Tibial nerve (tissue), 4 donors: ENCODE measurements around the gene PHTF2. TPM values are rescaled to one million over a fixed set of nuclear protein-coding genes. Genes with fewer than 3 reads are reported as not detected.

ENCODE experiments used
- DNase-seq, 2 donors: peaks; one replicate each; pipeline ENCODE4 v3.0.0-alpha.2; 2019; ENCODE audit warnings: low spot score in 2 of 2
- H3K27ac ChIP-seq, 4 donors: fragments of 200-600 bp; sonication (generic) in 3 of 4; one replicate each; pipeline ENCODE4 v1.5.1; 2017 to 2019; ENCODE audit warnings: mild to moderate bottlenecking in 1 of 4
- H3K27me3 ChIP-seq, 2 donors: fragments of 200-600 bp; sonication (generic) in 1 of 2; one replicate each; pipeline versions ENCODE4 v1.5.1 to v1.6.0; 2017 to 2019
- H3K36me3 ChIP-seq, 3 donors: fragments of 200-600 bp; sonication (generic); one replicate each; pipeline ENCODE4 v1.5.1; 2018 to 2019
- H3K4me1 ChIP-seq, 4 donors: fragments of 200-600 bp; sonication (generic) in 3 of 4; one replicate each; pipeline ENCODE4 v1.5.1; 2017 to 2019
- H3K4me3 ChIP-seq, 4 donors: fragments of 200-600 bp; sonication (generic) in 3 of 4; one replicate each; pipeline ENCODE4 v1.5.1; 2017 to 2019; ENCODE audit warnings: mild to moderate bottlenecking in 1 of 4, moderate library complexity in 1 of 4
- H3K9me3 ChIP-seq, 4 donors: fragments of 200-600 bp; sonication (generic) in 3 of 4; one replicate each; pipeline ENCODE4 v1.5.1; 2017 to 2019
- EP300 ChIP-seq, 2 donors: sonication (generic); formaldehyde crosslinking; IDR thresholded peaks; one replicate each; pipeline ENCODE4 v1.6.1; 2017; ENCODE audit warnings: antibody characterized with exemption in 2 of 2, mild to moderate bottlenecking in 1 of 2
- POLR2A ChIP-seq, 2 donors: fragments of 450-650 bp; IDR thresholded peaks; one replicate each; pipeline ENCODE4 v1.6.1; 2017; ENCODE audit warnings: antibody characterized with exemption in 2 of 2, mild to moderate bottlenecking in 2 of 2, moderate library complexity in 2 of 2
- WGBS, 2 donors: methylation state at CpG; one replicate each; pipeline ENCODE4 v1.1.5; 2018; 5-methylcytosine and 5-hydroxymethylcytosine counted together
- total RNA-seq, 4 donors: library from RNA; depleted of rRNA; stranded (reverse); fragments of >200 nt; gene quantifications; one replicate each; pipeline ENCODE4 v1.1.0, GENCODE V29; 2016
- TF ChIP-seq, protein P1 (sequence below), 5 experiments: fragments of 200-600 bp in 3 of 5; fragments of 450-650 bp in 2 of 5; sonication (generic) in 3 of 5; IDR thresholded peaks; one replicate each; pipeline ENCODE4 v1.5.1; 2016 to 2019; ENCODE audit warnings: antibody characterized with exemption in 5 of 5, mild to moderate bottlenecking in 3 of 5, moderate library complexity in 2 of 5

PHTF2 gene
- total RNA-seq, 4 donors from 2014 or later, result 12.6 to 16.5 (median 14.7) TPM

DNA sequence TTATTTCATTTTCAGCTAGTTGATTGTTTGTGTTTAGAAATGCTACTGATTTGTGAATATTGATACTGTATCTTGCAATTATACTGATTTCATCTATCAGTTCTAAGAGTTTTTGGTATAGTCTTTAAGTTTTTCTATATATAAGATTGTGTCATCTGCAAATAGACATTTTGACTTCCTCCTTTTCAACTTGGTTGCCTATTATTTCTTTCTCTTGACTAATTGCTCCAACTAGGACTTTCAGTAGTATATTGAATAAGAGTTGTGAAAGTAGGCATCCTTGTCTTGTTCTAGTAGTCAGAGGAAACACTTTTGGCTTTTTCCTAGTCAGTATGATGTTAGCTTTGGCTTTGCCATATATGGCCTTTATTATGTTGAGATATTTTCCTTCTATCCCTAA, 20.4 kb downstream of the PHTF2 start:
- H3K4me1 ChIP-seq, result no peaks in the 10 kb centered on the region
- H3K27me3 ChIP-seq, result no peaks in the 10 kb centered on the region
- H3K27ac ChIP-seq, result no peak overlapping the region
- TF ChIP-seq, protein P1, sequence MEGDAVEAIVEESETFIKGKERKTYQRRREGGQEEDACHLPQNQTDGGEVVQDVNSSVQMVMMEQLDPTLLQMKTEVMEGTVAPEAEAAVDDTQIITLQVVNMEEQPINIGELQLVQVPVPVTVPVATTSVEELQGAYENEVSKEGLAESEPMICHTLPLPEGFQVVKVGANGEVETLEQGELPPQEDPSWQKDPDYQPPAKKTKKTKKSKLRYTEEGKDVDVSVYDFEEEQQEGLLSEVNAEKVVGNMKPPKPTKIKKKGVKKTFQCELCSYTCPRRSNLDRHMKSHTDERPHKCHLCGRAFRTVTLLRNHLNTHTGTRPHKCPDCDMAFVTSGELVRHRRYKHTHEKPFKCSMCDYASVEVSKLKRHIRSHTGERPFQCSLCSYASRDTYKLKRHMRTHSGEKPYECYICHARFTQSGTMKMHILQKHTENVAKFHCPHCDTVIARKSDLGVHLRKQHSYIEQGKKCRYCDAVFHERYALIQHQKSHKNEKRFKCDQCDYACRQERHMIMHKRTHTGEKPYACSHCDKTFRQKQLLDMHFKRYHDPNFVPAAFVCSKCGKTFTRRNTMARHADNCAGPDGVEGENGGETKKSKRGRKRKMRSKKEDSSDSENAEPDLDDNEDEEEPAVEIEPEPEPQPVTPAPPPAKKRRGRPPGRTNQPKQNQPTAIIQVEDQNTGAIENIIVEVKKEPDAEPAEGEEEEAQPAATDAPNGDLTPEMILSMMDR (IDR thresholded peaks at IDR 0.05), result no peak
- TF ChIP-seq EP300 (IDR thresholded peaks at IDR 0.05), result no peak
- no peak for TF ChIP-seq POLR2A (IDR thresholded peaks at IDR 0.05)
- no peak overlapping the region for H3K4me3 ChIP-seq
- DNase-seq, result no peak
- peaks cover 0 to 57% (median 21%) of the 10 kb centered on the region in 4 donors for H3K9me3 ChIP-seq
- H3K36me3 ChIP-seq, result peaks cover 0 to 52% (median 0%) of the 10 kb centered on the region in 3 donors

DNA sequence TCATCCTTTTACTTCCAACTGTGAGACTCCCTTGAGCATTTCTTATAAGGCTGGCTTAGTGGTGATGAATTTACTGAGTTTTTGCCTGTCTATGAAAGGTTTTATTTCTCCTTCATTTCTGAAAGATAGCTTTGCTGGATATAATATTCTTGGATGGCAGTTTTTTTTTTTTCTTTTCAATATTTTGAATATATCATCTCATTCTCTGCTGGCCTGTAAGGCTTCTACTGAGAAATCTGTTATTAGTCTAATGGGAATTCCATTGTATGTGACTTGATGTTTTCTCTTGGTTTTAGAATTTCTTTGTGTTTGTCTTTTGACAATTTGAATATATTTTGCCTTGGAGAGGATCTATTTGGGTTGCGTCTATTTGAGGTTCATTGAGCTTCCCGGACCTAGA, 22.4 kb downstream of the PHTF2 start:
- no peaks in the 10 kb centered on the region for H3K4me1 ChIP-seq
- peaks cover 0 to 49% (median 0%) of the 10 kb centered on the region in 3 donors for H3K36me3 ChIP-seq
- H3K27ac ChIP-seq, result no peak overlapping the region
- WGBS, 2 donors, result 98 to 100% methylated on average over 2 of the region's 2 CpGs
- H3K27me3 ChIP-seq, result no peaks in the 10 kb centered on the region
- no peak overlapping the region for H3K4me3 ChIP-seq
- TF ChIP-seq, protein P1 (IDR thresholded peaks at IDR 0.05), result no peak
- TF ChIP-seq EP300 (IDR thresholded peaks at IDR 0.05) (no peak), POLR2A (IDR thresholded peaks at IDR 0.05) (no peak)
- peaks cover 0 to 64% (median 23%) of the 10 kb centered on the region in 4 donors for H3K9me3 ChIP-seq
- no peak for DNase-seq

DNA sequence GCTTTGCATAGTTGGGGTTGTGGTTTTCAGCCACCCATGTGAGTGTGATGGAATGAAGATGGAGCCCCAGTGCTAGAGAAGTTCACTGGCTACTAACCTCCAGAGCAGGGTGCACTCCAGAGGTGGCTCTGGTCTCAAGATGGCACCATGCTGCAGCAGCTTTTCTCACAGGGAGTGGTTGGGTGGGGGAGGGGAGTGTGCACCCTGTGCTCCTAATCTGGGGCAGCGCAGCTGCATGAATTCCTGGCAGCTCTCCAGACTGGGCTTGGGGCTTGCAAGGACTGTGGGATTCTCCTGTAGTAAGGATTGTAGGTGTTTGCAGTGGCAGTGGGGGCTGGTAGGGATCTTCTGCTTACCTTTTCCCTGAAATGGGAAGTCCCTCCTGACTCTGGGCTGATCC, 23.7 kb downstream of the PHTF2 start:
- WGBS, 2 donors, result 67% methylated on average over 1 of the region's 1 CpG; no CpG with 5 or more reads in 1 of the 2 donors
- Histone ChIP-seq H3K36me3 (peaks cover 0 to 36% (median 0%) of the 10 kb centered on the region in 3 donors), H3K27ac (no peak overlapping the region), H3K27me3 (no peaks in the 10 kb centered on the region), H3K4me3 (no peak overlapping the region), H3K4me1 (no peaks in the 10 kb centered on the region), H3K9me3 (peaks cover 0 to 65% (median 24%) of the 10 kb centered on the region in 4 donors)
- TF ChIP-seq, protein P1 (IDR thresholded peaks at IDR 0.05), result no peak
- TF ChIP-seq EP300 (IDR thresholded peaks at IDR 0.05), result no peak
- TF ChIP-seq POLR2A (IDR thresholded peaks at IDR 0.05), result no peak
- DNase-seq, result no peak

DNA sequence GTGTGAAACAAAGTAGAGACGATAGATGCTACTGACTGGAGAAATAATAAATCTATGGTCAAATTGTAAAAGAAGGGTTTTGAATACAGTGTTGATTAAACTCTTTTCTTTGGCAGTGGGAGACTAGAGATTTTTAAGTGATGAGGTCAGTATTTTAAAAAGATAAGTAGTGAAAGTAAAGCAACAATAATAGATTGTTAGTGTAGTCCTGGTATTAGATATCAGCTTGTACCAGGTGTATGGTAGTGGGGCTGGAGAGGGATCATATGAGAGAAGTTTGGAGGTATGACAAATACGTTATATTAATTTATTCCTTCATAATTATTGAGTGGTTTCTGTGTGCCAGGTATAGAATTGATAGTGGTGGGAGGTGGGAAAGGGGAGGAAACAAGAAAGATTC, 25.2 kb downstream of the PHTF2 start:
- DNase-seq, result no peak
- Histone ChIP-seq H3K27me3 (no peaks in the 10 kb centered on the region), H3K4me3 (no peak overlapping the region), H3K9me3 (peaks cover 0 to 53% (median 20%) of the 10 kb centered on the region in 4 donors), H3K36me3 (peaks cover 0 to 27% (median 0%) of the 10 kb centered on the region in 3 donors), H3K27ac (peak overlapping the region in 1 of 4 donors; percentile 0), H3K4me1 (no peaks in the 10 kb centered on the region)
- WGBS, 2 donors, result 73 to 74% methylated on average over 2 of the region's 2 CpGs
- TF ChIP-seq EP300 (IDR thresholded peaks at IDR 0.05) (no peak), POLR2A (IDR thresholded peaks at IDR 0.05) (no peak)
- TF ChIP-seq, protein P1 (IDR thresholded peaks at IDR 0.05), result no peak

DNA sequence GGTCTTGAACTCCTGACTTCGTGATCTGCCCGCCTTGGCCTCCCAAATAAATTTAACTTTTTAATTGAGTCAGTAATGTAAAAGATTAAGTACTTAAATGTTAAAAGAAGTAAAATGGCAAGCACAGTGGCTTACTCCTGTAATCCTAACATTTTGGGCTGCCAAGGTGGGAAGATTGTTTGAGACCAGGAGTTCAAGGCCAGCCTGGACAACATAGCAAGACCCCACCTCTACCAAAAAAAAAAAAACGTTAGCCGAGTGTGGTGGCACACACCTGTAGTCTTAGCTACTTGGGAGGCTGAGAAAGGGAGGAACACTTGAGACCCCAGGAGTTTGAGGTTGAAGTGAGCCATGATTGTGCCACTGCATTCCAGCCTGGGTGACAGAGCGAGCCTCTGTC, 26.1 kb downstream of the PHTF2 start:
- Histone ChIP-seq H3K9me3 (peaks cover 0 to 46% (median 15%) of the 10 kb centered on the region in 4 donors), H3K4me1 (no peaks in the 10 kb centered on the region), H3K27me3 (no peaks in the 10 kb centered on the region), H3K27ac (no peak overlapping the region), H3K36me3 (peaks cover 0 to 21% (median 0%) of the 10 kb centered on the region in 3 donors), H3K4me3 (no peak overlapping the region)
- 94 to 98% methylated on average over 5 of the region's 5 CpGs for WGBS, 2 donors
- DNase-seq, result no peak
- TF ChIP-seq EP300 (IDR thresholded peaks at IDR 0.05) (no peak), POLR2A (IDR thresholded peaks at IDR 0.05) (no peak)
- TF ChIP-seq, protein P1 (IDR thresholded peaks at IDR 0.05), result no peak
